Measurements from ENCODE around the gene ZNF428.

ZNF428 gene

GRCh38 chr19:43599635-43600295 is 19.7 kb downstream of the ZNF428 start:
- TF ChIP-seq CTCF (conservative IDR thresholded peaks at IDR 0.05; ENCODE audit: control insufficient read depth, insufficient read depth, low read depth, low read length): no peak
- no peak for DNase-seq (ENCODE audit: low read depth)
- H3K4me3 ChIP-seq (ENCODE audit: control insufficient read depth, low read depth, low read length): no peak overlapping the region

- no peak overlapping the region for H3K4me3 ChIP-seq (ENCODE audit: control insufficient read depth, low read depth, low read length)
- TF ChIP-seq CTCF (conservative IDR thresholded peaks at IDR 0.05; ENCODE audit: control insufficient read depth, insufficient read depth, low read depth, low read length): no peak
- no peak for DNase-seq (ENCODE audit: low read depth)
These were observed 20.8 kb downstream of the ZNF428 start for GRCh38 chr19:43598445-43599240.

- no peak for TF ChIP-seq CTCF (conservative IDR thresholded peaks at IDR 0.05; ENCODE audit: control insufficient read depth, insufficient read depth, low read depth, low read length)
- H3K4me3 ChIP-seq (ENCODE audit: control insufficient read depth, low read depth, low read length): peak overlapping the region; percentile 86
These were observed 21.6 kb downstream of the ZNF428 start for GRCh38 chr19:43597876-43598275.

GRCh38 chr19:43596842-43597461 is 22.5 kb downstream of the ZNF428 start:
- TF ChIP-seq CTCF (conservative IDR thresholded peaks at IDR 0.05; ENCODE audit: control insufficient read depth, insufficient read depth, low read depth, low read length): no peak
- no peak for DNase-seq (ENCODE audit: low read depth)
- H3K4me3 ChIP-seq (ENCODE audit: control insufficient read depth, low read depth, low read length): peak overlapping the region; percentile 86

More at GRCh38 chr19:43597876-43598275, 21.6 kb downstream of the ZNF428 start:
- no peak for DNase-seq (ENCODE audit: low read depth)

GRCh38 chr19:43595999-43596841 is 23.2 kb downstream of the ZNF428 start, which contains the start of the genes IRGQ and ZNF576:
Gene IRGQ, minus strand, starts transcription at chr19:43596134. Its CDS starts 796 bp downstream, at chr19:43595338.
Gene ZNF576, plus strand, starts transcription at chr19:43596595. Its CDS starts 514 bp downstream, at chr19:43597109.
- no peak for TF ChIP-seq CTCF (conservative IDR thresholded peaks at IDR 0.05; ENCODE audit: control insufficient read depth, insufficient read depth, low read depth, low read length)
- DNase-seq (ENCODE audit: low read depth): peak; percentile 99
- H3K4me3 ChIP-seq (ENCODE audit: control insufficient read depth, low read depth, low read length): peak within 1 kb of the TSS; percentile 86

GRCh38 chr19:43595605-43595998 is 23.8 kb downstream of the ZNF428 start:
- no peak for DNase-seq (ENCODE audit: low read depth)
- H3K4me3 ChIP-seq (ENCODE audit: control insufficient read depth, low read depth, low read length): peak overlapping the region; percentile 84
- TF ChIP-seq CTCF (conservative IDR thresholded peaks at IDR 0.05; ENCODE audit: control insufficient read depth, insufficient read depth, low read depth, low read length): no peak
